K562 (cell line): ENCODE results near the gene CUL4B. TPM values are rescaled to one million over a fixed set of nuclear protein-coding genes. Genes with fewer than 3 reads are reported as not detected.
"Not testable (repeated sequence)": the region's sequence is repeated elsewhere in the genome, so short reads cannot be mapped to it uniquely, and the experiment has no call there.

Experiments used
- ATAC-seq: fragments of 200-7000 bp; cut with Tn5 transposase; 3 replicates; pipeline ENCODE4 v1.9.1; 2020; ENCODE audit warnings: moderate library complexity
- BruUV-seq: library from RNA; stranded (reverse); fragments of 400-500 nt; replicated peaks from 2 replicates; lab custom pipeline; 2021; lab: Mats Ljungman, UMichigan
- CTCF ChIA-PET: fragments of 300-600 bp; formaldehyde crosslinking; extraction: SDS; loops from one replicate; lab custom pipeline; 2021; ENCODE audit warnings: low intra/inter-chr PET ratio; lab: Yijun Ruan, JAX
- POLR2A ChIA-PET: fragments of 300-600, 350-650 bp; sonication (Branson Sonifier 250); formaldehyde crosslinking; extraction: SDS; loops from one replicate; lab custom pipeline; 2021; ENCODE audit warnings: antibody characterized with exemption, inconsistent platforms; lab: Yijun Ruan, JAX
- DNase-seq, 4 experiments: peaks; one replicate each; pipeline versions ENCODE4 v3.0.0 to v3.0.0-alpha.2; 2011 to 2018; ENCODE audit warnings: low spot score in 3 of 4, mixed read lengths in 3 of 4; ENCODE audit errors: extremely low read depth in 1 of 4
- FAIRE-seq: peaks from 2 replicates; lab custom pipeline; 2011; peaks lifted over from hg19 to GRCh38; lab: Jason Lieb, UNC
- H2AFZ ChIP-seq: 2 replicates; pipeline ENCODE4 v1.6.0; 2011; ENCODE audit warnings: low read depth, low read length, control low read depth, inconsistent platforms
- H3K27ac ChIP-seq: fragments of 200-600 bp; 3 replicates; pipeline ENCODE4 v1.8.0; 2011; ENCODE audit warnings: low read depth, mild to moderate bottlenecking, control low read depth, inconsistent platforms, low read length, moderate library complexity, mixed read lengths; ENCODE audit errors: extremely low read depth
- H3K27me3 ChIP-seq, 2 experiments: fragments of 300-600 bp in 1 of 2; 2 replicates in 1 of 2; 3 replicates in 1 of 2; pipeline versions ENCODE4 v1.6.0 to v1.8.0; 2011; ENCODE audit warnings: inconsistent platforms in 2 of 2, low read length in 2 of 2, mild to moderate bottlenecking in 1 of 2, mixed read lengths in 1 of 2, moderate library complexity in 1 of 2; ENCODE audit not compliant: control insufficient read depth in 2 of 2, insufficient read depth in 2 of 2
- H3K36me3 ChIP-seq: fragments of 300-600 bp; 3 replicates; pipeline ENCODE4 v1.8.0; 2011; ENCODE audit warnings: mild to moderate bottlenecking, low read length, inconsistent platforms; ENCODE audit not compliant: control insufficient read depth, insufficient read depth
- H3K4me1 ChIP-seq, 2 experiments: fragments of 200-600 bp in 1 of 2; replicated peaks in 1 of 2; 2 replicates in 1 of 2; 3 replicates in 1 of 2; pipeline versions ENCODE4 v1.5.1 to v1.8.0; 2011; ENCODE audit warnings: inconsistent platforms in 2 of 2, low read length in 2 of 2, mild to moderate bottlenecking in 1 of 2, mixed read lengths in 1 of 2, moderate library complexity in 1 of 2; ENCODE audit not compliant: control insufficient read depth in 2 of 2, insufficient read depth in 2 of 2
- H3K4me2 ChIP-seq: 2 replicates; pipeline ENCODE4 v1.6.1; 2011; ENCODE audit warnings: low read length, control low read depth, inconsistent platforms, mixed read lengths; ENCODE audit not compliant: insufficient read depth
- H3K4me3 ChIP-seq: fragments of 200-600 bp; sonication (generic), shearing (Covaris generic); 2 replicates; pipeline ENCODE4 v1.5.1; 2016; ENCODE audit warnings: control low read depth, inconsistent platforms
- H3K79me2 ChIP-seq: fragments of 200-600 bp; 3 replicates; pipeline ENCODE4 v1.8.0; 2011; ENCODE audit warnings: low read length, inconsistent platforms; ENCODE audit not compliant: control insufficient read depth, insufficient read depth
- H3K9ac ChIP-seq, 2 experiments: 2 replicates each; pipeline versions ENCODE4 v1.6.0 to v1.6.1; 2011; ENCODE audit warnings: low read depth in 2 of 2, low read length in 2 of 2, control low read depth in 1 of 2, inconsistent platforms in 1 of 2, mild to moderate bottlenecking in 1 of 2, mixed read lengths in 1 of 2; ENCODE audit not compliant: insufficient read depth in 1 of 2
- H3K9me1 ChIP-seq: one replicate; pipeline ENCODE4 v1.6.0; 2011; ENCODE audit warnings: inconsistent platforms, mild to moderate bottlenecking, low read length, moderate library complexity; ENCODE audit not compliant: control insufficient read depth, insufficient read depth
- H3K9me3 ChIP-seq: replicated peaks from 2 replicates; pipeline ENCODE4 v1.5.1; 2011; ENCODE audit warnings: low read depth, low read length, inconsistent platforms; ENCODE audit not compliant: control insufficient read depth, insufficient read depth
- H4K20me1 ChIP-seq: replicated peaks from 2 replicates; pipeline ENCODE4 v1.6.1; 2011; ENCODE audit warnings: low read length, inconsistent platforms, mixed read lengths; ENCODE audit not compliant: control insufficient read depth, insufficient read depth
- ARHGAP35 ChIP-seq: fragments of 450-650 bp; IDR thresholded peaks from 2 replicates; pipeline ENCODE4 v1.6.1; 2018; ENCODE audit not compliant: partially characterized antibody
- GABPB1 ChIP-seq: sonication (generic); formaldehyde crosslinking; IDR thresholded peaks from 2 replicates; pipeline ENCODE4 v1.8.0; 2022; ENCODE audit warnings: mild to moderate bottlenecking, missing genetic modification reagents
- GABPB2 ChIP-seq: fragments of 250-450 bp; sonication (Bioruptor Pico); conservative IDR thresholded peaks from 2 replicates; pipeline ENCODE4 v1.5.1; 2021; ENCODE audit warnings: mild to moderate bottlenecking
- KDM1A ChIP-seq, 2 experiments: fragments of 450-650 bp; IDR thresholded peaks; 2 replicates each; pipeline ENCODE4 v1.6.1; 2016; ENCODE audit warnings: mild to moderate bottlenecking in 2 of 2
- KLF6 ChIP-seq: fragments of 250-450 bp; sonication (Bioruptor Pico); IDR thresholded peaks from 2 replicates; pipeline ENCODE4 v1.4.0; 2020; ENCODE audit warnings: mild to moderate bottlenecking, moderate library complexity, borderline replicate concordance
- MAFG ChIP-seq: fragments of 450-650 bp; conservative IDR thresholded peaks from 2 replicates; pipeline ENCODE4 v1.6.1; 2016; ENCODE audit warnings: missing genetic modification characterization, missing compliant biosample characterization
- MIER1 ChIP-seq: fragments of 450-650 bp; IDR thresholded peaks from 2 replicates; pipeline ENCODE4 v1.6.1; 2016; ENCODE audit warnings: antibody characterized with exemption, mild to moderate bottlenecking, low read depth
- ZNF146 ChIP-seq: IDR thresholded peaks from one replicate; pipeline ENCODE4 v1.6.1; 2018; ENCODE audit warnings: missing compliant biosample characterization; ENCODE audit not compliant: unreplicated experiment
- ZNF76 ChIP-seq: fragments of 250-450 bp; sonication (Bioruptor Pico); IDR thresholded peaks from 2 replicates; pipeline ENCODE4 v1.4.0; 2020; ENCODE audit warnings: mild to moderate bottlenecking, moderate library complexity, borderline replicate concordance
- WGBS: fragments of 100-300 bp; shearing (Covaris generic); methylation state at CpG from one replicate; pipeline ENCODE4 v1.1.6; 2016; ENCODE audit warnings: low coverage, mixed read lengths; ENCODE audit not compliant: insufficient coverage; ENCODE audit errors: missing lambda C conversion rate; 5-methylcytosine and 5-hydroxymethylcytosine counted together
- in situ Hi-C: fragments of 300-500 bp; cut with MboI; formaldehyde crosslinking; loops from 4 replicates; pipeline ENCODE4 v1.15.0; 2018; ENCODE audit warnings: inconsistent platforms, mixed read lengths
- intact Hi-C: fragments of 100-400 bp; cut with micrococcal nuclease; formaldehyde crosslinking; loops from 2 replicates; pipeline ENCODE4 v1.14.2; 2022
- polyA plus RNA-seq, 8 experiments: library from polyadenylated mRNA; depleted of rRNA in 4 of 8; stranded (reverse) in 5 of 8; unstranded in 3 of 8; fragments of >200 nt; fragmentation: Nextera tagmentation in 2 of 8; fragmentation: Illumina TruSeq in 1 of 8; extraction: Ambion mirVana in 2 of 8; extraction: Trizol in 1 of 8; gene quantifications; 2 replicates each; pipeline versions ENCODE4 v1.2.1 to v1.2.3, GENCODE V29; 2011 to 2014; ENCODE audit warnings: inconsistent platforms in 1 of 8, missing spikeins in 1 of 8
- total RNA-seq, 7 experiments: library from RNA; depleted of rRNA in 6 of 7; stranded (reverse); fragments of >200 nt in 6 of 7; fragmentation: Illumina TruSeq in 2 of 7; extraction: Trizol in 2 of 7; gene quantifications; 2 replicates each; pipeline versions ENCODE4 v1.2.1 to v1.2.3, GENCODE V29; 2011 to 2021; ENCODE audit warnings: low replicate concordance in 1 of 7
- TF ChIP-seq, protein P1 (sequence below): IDR thresholded peaks from 2 replicates; pipeline ENCODE4 v1.6.1; 2012; ENCODE audit warnings: low read depth, low read length, improper control_type of control experiment, borderline replicate concordance
- TF ChIP-seq, protein P2 (sequence below): fragments of 450-650 bp; IDR thresholded peaks from 2 replicates; pipeline ENCODE4 v1.6.1; 2016; ENCODE audit warnings: mild to moderate bottlenecking

The CUL4B gene
- total and polyA plus RNA-seq, 9 of the 15 experiments (the other 6 are each of a cell fraction or from before 2014, with no cell fraction given), result 15.0 to 41.7 (median 37.5) TPM

DNA sequence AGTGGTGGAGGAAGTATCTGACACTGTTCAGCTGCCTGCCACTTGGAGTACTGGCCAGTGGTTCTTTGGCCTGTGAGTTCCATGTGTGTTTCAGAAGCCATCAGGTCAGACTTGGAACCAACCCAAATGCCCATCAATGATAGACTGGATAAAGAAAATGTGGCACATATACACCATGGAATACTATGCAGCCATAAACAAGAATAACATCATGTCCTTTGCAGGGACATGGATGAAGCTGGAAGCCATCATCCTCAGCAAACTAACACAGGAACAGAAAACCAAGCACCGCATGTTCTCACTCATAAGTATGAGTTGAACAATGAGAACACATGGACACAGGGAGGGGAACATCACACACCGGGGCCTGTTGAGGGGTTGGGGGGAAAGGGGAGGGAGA lies 70.6 kb downstream of the CUL4B start:
- H2AFZ ChIP-seq, H3K9me3 ChIP-seq, H3K27ac ChIP-seq, H3K36me3 ChIP-seq, intact Hi-C loops, H3K79me2 ChIP-seq, POLR2A ChIA-PET, H3K4me2 ChIP-seq, FAIRE-seq, H3K9me1 ChIP-seq, DNase-seq, BruUV-seq, H3K9ac ChIP-seq, H3K4me3 ChIP-seq, H4K20me1 ChIP-seq, H3K27me3 ChIP-seq, in situ Hi-C loops: not testable (repeated sequence)
- H3K4me1 ChIP-seq, result peaks cover 20 to 24% of the 10 kb centered on the region in 2 experiments; a peak in 4 of 5 replicates
- WGBS, result 100% methylated on average over 1 of the region's 2 CpGs
- TF ChIP-seq ZNF146 (CRISPR knock-in tag) (peak; percentile 79), KDM1A (IDR thresholded peaks at IDR 0.05) (0 out of 4 replicates have a peak, but pooled peaks of 1 of the 2 experiments have one; percentile 18)
- TF ChIP-seq, all 486 proteins: peak for 2; not testable (repeated sequence) for 484
- CTCF ChIA-PET, ATAC-seq: not testable (repeated sequence)

DNA sequence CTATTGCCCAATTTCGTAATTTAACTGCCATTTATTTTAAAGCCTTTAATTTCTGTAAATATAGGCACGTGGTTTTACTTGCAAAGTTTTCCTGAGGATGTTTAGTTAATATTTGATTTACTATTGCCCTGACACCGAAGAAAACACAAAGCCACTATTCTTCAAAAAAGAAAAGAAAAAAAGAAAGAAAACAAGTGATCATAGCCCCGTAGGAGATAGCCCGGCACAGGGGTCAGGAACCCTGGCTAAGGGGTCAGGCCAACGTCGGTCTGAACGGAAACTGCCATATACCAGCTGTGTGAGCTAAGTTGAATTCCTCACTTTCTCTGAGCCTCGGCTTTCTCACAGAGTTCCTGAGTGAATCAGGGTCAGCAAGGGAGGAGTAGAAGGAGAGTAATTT lies 74.0 kb downstream of the CUL4B start:
- peak overlapping the region; percentile 66 for H2AFZ ChIP-seq
- FAIRE-seq (no peak), DNase-seq (no peak), ATAC-seq (no peak)
- no peaks in the 10 kb centered on the region for H3K27me3 ChIP-seq
- H4K20me1 ChIP-seq, result no peaks in the 10 kb centered on the region
- intact Hi-C loops, result no loop called here
- H3K36me3 ChIP-seq, result no peaks in the 10 kb centered on the region
- 71% methylated on average over 8 of the region's 9 CpGs for WGBS
- peaks cover 20 to 29% of the 10 kb centered on the region in 2 experiments; a peak in 4 of 5 replicates for H3K4me1 ChIP-seq
- in situ Hi-C loops, result no loop called here
- H3K9me1 ChIP-seq, result no peaks in the 10 kb centered on the region
- no peak overlapping the region for H3K4me2 ChIP-seq
- peak overlapping the region; percentile 96; the same call in 1 of the 3 replicates for H3K27ac ChIP-seq
- no peaks in the 10 kb centered on the region for H3K79me2 ChIP-seq
- POLR2A ChIA-PET, result no interaction called here
- no TSS peak for BruUV-seq
- H3K9me3 ChIP-seq, result no peaks in the 10 kb centered on the region
- no peak overlapping the region for H3K4me3 ChIP-seq
- CTCF ChIA-PET, result no interaction called here
- peak overlapping the region in 1 of 2 experiments; percentile 9; a peak in 2 of 4 replicates for H3K9ac ChIP-seq
- TF ChIP-seq MAFG (tag) (no peak), MIER1 (no peak), ZNF76 (CRISPR knock-in tag) (no peak), GABPB1 (CRISPR knock-in tag) (no peak), ARHGAP35 (no peak), KLF6 (no peak), GABPB2 (CRISPR knock-in tag) (no peak)
- TF ChIP-seq, protein P1, sequence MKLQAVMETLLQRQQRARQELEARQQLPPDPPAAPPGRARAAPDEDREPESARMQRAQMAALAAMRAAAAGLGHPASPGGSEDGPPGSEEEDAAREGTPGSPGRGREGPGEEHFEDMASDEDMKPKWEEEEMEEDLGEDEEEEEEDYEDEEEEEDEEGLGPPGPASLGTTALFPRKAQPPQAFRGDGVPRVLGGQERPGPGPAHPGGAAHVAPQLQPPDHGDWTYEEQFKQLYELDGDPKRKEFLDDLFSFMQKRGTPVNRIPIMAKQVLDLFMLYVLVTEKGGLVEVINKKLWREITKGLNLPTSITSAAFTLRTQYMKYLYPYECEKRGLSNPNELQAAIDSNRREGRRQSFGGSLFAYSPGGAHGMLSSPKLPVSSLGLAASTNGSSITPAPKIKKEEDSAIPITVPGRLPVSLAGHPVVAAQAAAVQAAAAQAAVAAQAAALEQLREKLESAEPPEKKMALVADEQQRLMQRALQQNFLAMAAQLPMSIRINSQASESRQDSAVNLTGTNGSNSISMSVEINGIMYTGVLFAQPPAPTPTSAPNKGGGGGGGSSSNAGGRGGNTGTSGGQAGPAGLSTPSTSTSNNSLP, result no peak
- TF ChIP-seq, protein P2, sequence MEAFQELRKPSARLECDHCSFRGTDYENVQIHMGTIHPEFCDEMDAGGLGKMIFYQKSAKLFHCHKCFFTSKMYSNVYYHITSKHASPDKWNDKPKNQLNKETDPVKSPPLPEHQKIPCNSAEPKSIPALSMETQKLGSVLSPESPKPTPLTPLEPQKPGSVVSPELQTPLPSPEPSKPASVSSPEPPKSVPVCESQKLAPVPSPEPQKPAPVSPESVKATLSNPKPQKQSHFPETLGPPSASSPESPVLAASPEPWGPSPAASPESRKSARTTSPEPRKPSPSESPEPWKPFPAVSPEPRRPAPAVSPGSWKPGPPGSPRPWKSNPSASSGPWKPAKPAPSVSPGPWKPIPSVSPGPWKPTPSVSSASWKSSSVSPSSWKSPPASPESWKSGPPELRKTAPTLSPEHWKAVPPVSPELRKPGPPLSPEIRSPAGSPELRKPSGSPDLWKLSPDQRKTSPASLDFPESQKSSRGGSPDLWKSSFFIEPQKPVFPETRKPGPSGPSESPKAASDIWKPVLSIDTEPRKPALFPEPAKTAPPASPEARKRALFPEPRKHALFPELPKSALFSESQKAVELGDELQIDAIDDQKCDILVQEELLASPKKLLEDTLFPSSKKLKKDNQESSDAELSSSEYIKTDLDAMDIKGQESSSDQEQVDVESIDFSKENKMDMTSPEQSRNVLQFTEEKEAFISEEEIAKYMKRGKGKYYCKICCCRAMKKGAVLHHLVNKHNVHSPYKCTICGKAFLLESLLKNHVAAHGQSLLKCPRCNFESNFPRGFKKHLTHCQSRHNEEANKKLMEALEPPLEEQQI, result no peak
